Measurements from ENCODE around the gene TUBB3.
"Not testable (repeated sequence)": the region's sequence is repeated elsewhere in the genome, so short reads cannot be mapped to it uniquely, and the experiment has no call there.

GRCh38 chr16:89967436-89967835 lies 44.3 kb downstream of the TUBB3 start:
- TF ChIP-seq TAF1 (IDR thresholded peaks at IDR 0.05; ENCODE audit: low read depth, low read length); EGR1 (IDR thresholded peaks at IDR 0.05; ENCODE audit: borderline replicate concordance, low read depth, low read length); HDAC2 (IDR thresholded peaks at IDR 0.05; ENCODE audit: borderline replicate concordance in 1 of 2, low read depth in 2 of 2, low read length in 2 of 2); RAD21 (IDR thresholded peaks at IDR 0.05 in 1 of 2, conservative IDR thresholded peaks at IDR 0.05 in 1 of 2; ENCODE audit: low read depth in 2 of 2, low read length in 2 of 2); HDAC6 (IDR thresholded peaks at IDR 0.05; ENCODE audit: low read depth, low read length): not testable (repeated sequence)
- TF ChIP-seq, protein P1, sequence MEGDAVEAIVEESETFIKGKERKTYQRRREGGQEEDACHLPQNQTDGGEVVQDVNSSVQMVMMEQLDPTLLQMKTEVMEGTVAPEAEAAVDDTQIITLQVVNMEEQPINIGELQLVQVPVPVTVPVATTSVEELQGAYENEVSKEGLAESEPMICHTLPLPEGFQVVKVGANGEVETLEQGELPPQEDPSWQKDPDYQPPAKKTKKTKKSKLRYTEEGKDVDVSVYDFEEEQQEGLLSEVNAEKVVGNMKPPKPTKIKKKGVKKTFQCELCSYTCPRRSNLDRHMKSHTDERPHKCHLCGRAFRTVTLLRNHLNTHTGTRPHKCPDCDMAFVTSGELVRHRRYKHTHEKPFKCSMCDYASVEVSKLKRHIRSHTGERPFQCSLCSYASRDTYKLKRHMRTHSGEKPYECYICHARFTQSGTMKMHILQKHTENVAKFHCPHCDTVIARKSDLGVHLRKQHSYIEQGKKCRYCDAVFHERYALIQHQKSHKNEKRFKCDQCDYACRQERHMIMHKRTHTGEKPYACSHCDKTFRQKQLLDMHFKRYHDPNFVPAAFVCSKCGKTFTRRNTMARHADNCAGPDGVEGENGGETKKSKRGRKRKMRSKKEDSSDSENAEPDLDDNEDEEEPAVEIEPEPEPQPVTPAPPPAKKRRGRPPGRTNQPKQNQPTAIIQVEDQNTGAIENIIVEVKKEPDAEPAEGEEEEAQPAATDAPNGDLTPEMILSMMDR (IDR thresholded peaks at IDR 0.05; ENCODE audit: control extremely low read depth in 1 of 3, insufficient read depth in 1 of 3, low read depth in 1 of 3, low read length in 3 of 3), result not testable (repeated sequence)
